Gastroesophageal sphincter (tissue), 4 donors: ENCODE measurements around the gene NKAIN2. TPM values are rescaled to one million over a fixed set of nuclear protein-coding genes. Genes with fewer than 3 reads are reported as not detected.
"Not testable (repeated sequence)": the region's sequence is repeated elsewhere in the genome, so short reads cannot be mapped to it uniquely, and the experiment has no call there.

Experiments used
- ATAC-seq: fragments of 150-250 bp; one replicate; pipeline ENCODE4 v1.9.1; 2016; ENCODE audit warnings: mild to moderate bottlenecking, moderate library complexity
- H3K27ac ChIP-seq, 4 donors: fragments of 200-600 bp; sonication (generic) in 3 of 4; 1 replicate in 3 of 4; 2 replicates in 1 of 4; pipeline ENCODE4 v1.5.1; 2016 to 2019
- H3K27me3 ChIP-seq: fragments of 200-600 bp; sonication (generic); one replicate; pipeline ENCODE4 v1.5.1; 2019
- H3K36me3 ChIP-seq, 2 donors: fragments of 200-600 bp; sonication (generic); one replicate each; pipeline ENCODE4 v1.5.1; 2019; ENCODE audit warnings: control low read depth in 1 of 2
- H3K4me1 ChIP-seq, 3 donors: fragments of 200-600 bp; sonication (generic); 1 replicate in 2 of 3; 2 replicates in 1 of 3; pipeline ENCODE4 v1.5.1; 2016 to 2019; ENCODE audit warnings: control low read depth in 2 of 3
- H3K4me3 ChIP-seq, 2 donors: fragments of 200-600 bp; sonication (generic); one replicate each; pipeline ENCODE4 v1.5.1; 2019; ENCODE audit warnings: mild to moderate bottlenecking in 1 of 2, moderate library complexity in 1 of 2
- H3K9me3 ChIP-seq, 3 donors: fragments of 200-600 bp; sonication (generic); one replicate each; pipeline ENCODE4 v1.5.1; 2017 to 2019; ENCODE audit warnings: control low read depth in 2 of 3
- CTCF ChIP-seq, 4 experiments: fragments of 200-600 bp in 2 of 4; fragments of 450-650 bp in 2 of 4; sonication (generic) in 1 of 4; IDR thresholded peaks; one replicate each; pipeline ENCODE4 v1.5.1; 2017 to 2019; ENCODE audit warnings: antibody characterized with exemption in 4 of 4, mild to moderate bottlenecking in 2 of 4, moderate library complexity in 2 of 4
- EP300 ChIP-seq: sonication (generic); formaldehyde crosslinking; IDR thresholded peaks from one replicate; pipeline ENCODE4 v1.6.1; 2017; ENCODE audit warnings: antibody characterized with exemption, mild to moderate bottlenecking
- POLR2A ChIP-seq, 2 donors: fragments of 450-650 bp; IDR thresholded peaks; one replicate each; pipeline ENCODE4 v1.6.1; 2017; ENCODE audit warnings: antibody characterized with exemption in 2 of 2, mild to moderate bottlenecking in 2 of 2, moderate library complexity in 1 of 2
- POLR2AphosphoS5 ChIP-seq: sonication (generic); formaldehyde crosslinking; IDR thresholded peaks from one replicate; pipeline ENCODE4 v1.6.1; 2017; ENCODE audit warnings: antibody characterized with exemption
- WGBS, 2 donors: methylation state at CpG; one replicate each; pipeline ENCODE4 v1.1.5; 2018; ENCODE audit warnings: low coverage in 1 of 2; 5-methylcytosine and 5-hydroxymethylcytosine counted together
- total RNA-seq, 4 donors: library from RNA; depleted of rRNA; stranded (reverse); fragments of >200 nt; gene quantifications; one replicate each; pipeline ENCODE4 v1.1.0, GENCODE V29; 2016

Gene NKAIN2
- total RNA-seq, 4 donors from 2014 or later, result 0.23 to 3.2 TPM; not detected in 2

GRCh38 chr6:124339610-124340334 is 536.1 kb downstream of the NKAIN2 start:
- TF ChIP-seq POLR2AphosphoS5 (no peak), CTCF (IDR thresholded peaks at IDR 0.05) (no peak), EP300 (no peak), POLR2A (IDR thresholded peaks at IDR 0.05) (no peak)
- Histone ChIP-seq H3K36me3 (no peaks in the 10 kb centered on the region), H3K4me1 (no peaks in the 10 kb centered on the region), H3K27ac (no peak overlapping the region), H3K9me3 (no peaks in the 10 kb centered on the region), H3K27me3 (no peaks in the 10 kb centered on the region), H3K4me3 (no peak overlapping the region)
- ATAC-seq, result no peak
- WGBS, 2 donors, result 80 to 82% methylated on average over 5 of the region's 5 CpGs

GRCh38 chr6:124348339-124348738 is 544.7 kb downstream of the NKAIN2 start:
- WGBS, 2 donors, result no CpG with 5 or more reads among the region's 6 CpGs

GRCh38 chr6:124355146-124355545 is 551.5 kb downstream of the NKAIN2 start:
- no peaks in the 10 kb centered on the region for H3K36me3 ChIP-seq
- H3K4me3 ChIP-seq, result no peak overlapping the region
- no peak for TF ChIP-seq EP300
- TF ChIP-seq POLR2AphosphoS5, result no peak
- TF ChIP-seq CTCF (IDR thresholded peaks at IDR 0.05), result no peak
- no peak for TF ChIP-seq POLR2A (IDR thresholded peaks at IDR 0.05)
- no peaks in the 10 kb centered on the region for H3K4me1 ChIP-seq
- no peak for ATAC-seq
- H3K27me3 ChIP-seq, result no peaks in the 10 kb centered on the region
- H3K27ac ChIP-seq, result no peak overlapping the region
- no peaks in the 10 kb centered on the region for H3K9me3 ChIP-seq
- WGBS, 2 donors, result 82 to 84% methylated on average over 4 of the region's 4 CpGs

More at GRCh38 chr6:124348339-124348738, 544.7 kb downstream of the NKAIN2 start:
- H3K27me3 ChIP-seq, H3K36me3 ChIP-seq, H3K4me1 ChIP-seq, H3K27ac ChIP-seq, H3K4me3 ChIP-seq, H3K9me3 ChIP-seq, ATAC-seq: not testable (repeated sequence)

DNA sequence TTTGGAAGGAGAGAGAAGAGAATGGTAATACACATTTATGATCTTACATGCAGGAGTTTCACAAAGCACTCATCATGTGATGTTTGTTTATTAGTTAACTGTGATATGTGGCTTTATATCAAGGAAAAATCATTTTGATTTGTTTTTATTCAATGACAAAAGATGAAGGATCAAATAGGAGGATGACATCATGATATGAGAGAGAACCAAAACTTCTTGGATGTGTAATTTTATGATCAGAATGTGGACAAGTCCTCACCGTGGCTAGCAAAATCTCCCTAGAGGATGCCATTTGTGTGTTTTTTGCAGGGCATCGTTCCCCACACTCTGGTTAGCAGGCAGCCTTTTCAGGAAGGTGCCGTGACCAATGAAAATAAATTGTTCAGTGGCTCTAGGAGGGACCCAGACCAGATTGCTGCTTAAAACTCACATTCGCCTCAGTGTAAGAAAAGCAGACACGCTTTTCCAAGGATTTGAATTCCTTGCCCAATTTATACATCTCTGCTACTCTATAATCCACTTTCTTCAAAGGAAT is 552.7 kb downstream of the NKAIN2 start:
- H3K36me3 ChIP-seq, result no peaks in the 10 kb centered on the region
- H3K4me3 ChIP-seq, result no peak overlapping the region
- no peak overlapping the region for H3K27ac ChIP-seq
- no peaks in the 10 kb centered on the region for H3K9me3 ChIP-seq
- 70 to 87% methylated on average over 5 of the region's 5 CpGs for WGBS, 2 donors
- no peak for TF ChIP-seq POLR2AphosphoS5
- TF ChIP-seq EP300, result no peak
- TF ChIP-seq POLR2A (IDR thresholded peaks at IDR 0.05), result no peak
- no peak for TF ChIP-seq CTCF (IDR thresholded peaks at IDR 0.05)
- no peaks in the 10 kb centered on the region for H3K27me3 ChIP-seq
- H3K4me1 ChIP-seq, result no peaks in the 10 kb centered on the region
- ATAC-seq, result no peak

DNA sequence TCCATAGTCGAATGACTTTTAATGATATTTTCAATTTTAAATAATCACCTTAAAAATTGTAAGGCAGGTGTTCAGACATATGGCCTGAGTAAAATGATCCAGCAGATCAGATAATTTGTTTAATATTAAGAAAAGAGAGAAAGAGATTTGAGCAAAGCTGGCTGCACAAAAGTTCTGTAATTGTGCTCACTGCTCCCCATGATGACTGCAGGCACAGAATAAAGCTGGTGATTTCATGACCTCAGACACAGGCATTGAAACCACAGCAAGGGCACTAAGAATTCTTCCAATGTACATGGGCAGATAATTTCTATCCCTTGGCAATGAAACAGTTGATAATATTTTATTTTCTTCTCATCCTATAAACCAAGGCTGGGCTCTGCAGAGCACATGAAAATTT is 553.1 kb downstream of the NKAIN2 start:
- Histone ChIP-seq H3K27ac (no peak overlapping the region), H3K4me3 (no peak overlapping the region), H3K9me3 (no peaks in the 10 kb centered on the region), H3K4me1 (no peaks in the 10 kb centered on the region), H3K27me3 (no peaks in the 10 kb centered on the region), H3K36me3 (no peaks in the 10 kb centered on the region)
- TF ChIP-seq POLR2AphosphoS5 (no peak), EP300 (no peak), POLR2A (IDR thresholded peaks at IDR 0.05) (no peak), CTCF (IDR thresholded peaks at IDR 0.05) (no peak)
- 92 to 100% methylated on average over 1 of the region's 1 CpG for WGBS, 2 donors
- ATAC-seq, result no peak
